Measurements from ENCODE around the gene KCNG2. TPM values are rescaled to one million over a fixed set of nuclear protein-coding genes. Genes with fewer than 3 reads are reported as not detected.

Gene KCNG2
- total and polyA plus RNA-seq, 2 of the 13 experiments (the other 11 are each of a cell fraction or from before 2014, with no cell fraction given) = not detected

DNA sequence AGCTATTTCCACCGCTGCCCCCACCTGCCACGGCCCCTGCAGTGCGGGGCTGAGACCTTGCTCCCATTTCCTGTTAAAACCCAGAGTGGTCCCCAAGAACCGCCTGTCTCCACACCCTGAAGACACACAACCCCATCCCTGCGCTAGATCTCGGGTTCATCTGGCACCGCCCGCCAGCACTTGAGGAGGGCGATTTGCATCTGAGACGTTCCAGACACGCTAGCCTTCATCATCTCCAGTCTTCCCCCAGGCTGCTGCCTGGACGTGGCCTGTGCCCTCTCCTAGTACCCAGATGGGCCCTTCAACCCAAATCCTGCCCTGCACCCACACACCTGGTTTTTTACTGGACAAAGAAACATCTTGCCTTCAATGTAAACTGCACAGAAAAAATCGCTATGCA lies 103.9 kb downstream of the KCNG2 start:
- intact Hi-C loops (cut with micrococcal nuclease; ENCODE audit: unreplicated experiment) = no loop called here
- Histone ChIP-seq H3K27ac (ENCODE audit: extremely low read length, insufficient read depth, low read length) (no peak overlapping the region), H3K4me2 (ENCODE audit: low read depth, low read length) (no peak overlapping the region), H3K9me3 (ENCODE audit: low read length) (peaks cover 13% of the 10 kb centered on the region), H2AFZ (ENCODE audit: low read length) (no peak overlapping the region), H3K4me3 (replicated peaks in 1 of 3; ENCODE audit: insufficient read depth in 1 of 3, low read depth in 2 of 3, low read length in 3 of 3) (no peak overlapping the region), H3K27me3 (ENCODE audit: control insufficient read depth in 1 of 2, insufficient read depth in 2 of 2, low read length in 2 of 2) (no peaks in the 10 kb centered on the region), H3K79me2 (ENCODE audit: insufficient read depth, low read length) (no peaks in the 10 kb centered on the region), H3K4me1 (ENCODE audit: insufficient read depth, low read length) (no peaks in the 10 kb centered on the region), H3K9ac (ENCODE audit: insufficient read depth, low read depth, low read length) (no peak overlapping the region), H4K20me1 (ENCODE audit: insufficient read depth, low read length) (peaks cover 9% of the 10 kb centered on the region; the same call in 1 of the 2 replicates), H3K36me3 (replicated peaks in 1 of 2; ENCODE audit: control insufficient read depth in 1 of 2, insufficient read depth in 2 of 2, low read length in 2 of 2) (peaks cover 2 to 3% of the 10 kb centered on the region in 2 experiments; a peak in 2 of 5 replicates)
- 0 out of 4 replicates have a peak, but pooled peaks of 1 of the 2 experiments have one; percentile 19 for TF ChIP-seq POLR2A (IDR thresholded peaks at IDR 0.05; ENCODE audit: insufficient read depth in 1 of 2, low read depth in 2 of 2, low read length in 2 of 2)
- no peak for TF ChIP-seq ZNF510 (CRISPR knock-in tag; IDR thresholded peaks at IDR 0.05; ENCODE audit: low read depth)
- ChIA-PET POLR2A (no interaction called here), CTCF (ENCODE audit: low intra/inter-chr PET ratio, low total read pairs) (no interaction called here)
- no TSS peak for BruUV-seq (replicated peaks)
- FAIRE-seq = no peak
- in situ Hi-C loops (cut with HindIII; ENCODE audit: extremely low pct_ligation_motif_present, low pct_unique_long_range_greater_than_20kb) = no loop called here
- 92% methylated on average over 13 of the region's 13 CpGs for WGBS (ENCODE audit: low lambda C conversion rate)
- no peak for ATAC-seq
- no peak for DNase-seq (ENCODE audit: low spot score)

DNA sequence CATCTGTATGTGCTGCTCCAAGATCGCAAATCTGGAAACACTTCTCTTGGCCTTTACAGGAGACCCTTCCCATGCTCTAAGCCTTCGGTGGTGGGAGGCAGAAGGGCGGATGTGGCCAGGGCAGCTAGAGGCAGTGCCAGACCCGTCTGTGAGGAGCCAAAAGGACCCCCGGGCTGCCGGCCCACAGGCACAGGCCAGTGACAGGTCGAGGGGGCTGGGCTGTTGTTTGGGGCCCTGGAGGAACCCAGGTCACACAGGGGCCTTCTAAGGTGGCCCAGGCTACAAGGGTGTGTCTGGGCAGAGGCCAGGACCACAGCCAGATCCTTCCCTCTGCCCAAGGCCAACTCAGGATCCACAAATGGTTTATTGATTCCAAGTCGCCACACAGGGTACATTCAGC lies 104.3 kb downstream of the KCNG2 start:
- Histone ChIP-seq H3K79me2 (ENCODE audit: insufficient read depth, low read length) (no peaks in the 10 kb centered on the region), H3K4me2 (ENCODE audit: low read depth, low read length) (no peak overlapping the region), H3K4me3 (replicated peaks in 1 of 3; ENCODE audit: insufficient read depth in 1 of 3, low read depth in 2 of 3, low read length in 3 of 3) (no peak overlapping the region), H3K4me1 (ENCODE audit: insufficient read depth, low read length) (no peaks in the 10 kb centered on the region), H3K27ac (ENCODE audit: extremely low read length, insufficient read depth, low read length) (no peak overlapping the region), H3K36me3 (replicated peaks in 1 of 2; ENCODE audit: control insufficient read depth in 1 of 2, insufficient read depth in 2 of 2, low read length in 2 of 2) (peaks cover 3 to 5% of the 10 kb centered on the region in 2 experiments; a peak in 2 of 5 replicates), H3K27me3 (ENCODE audit: control insufficient read depth in 1 of 2, insufficient read depth in 2 of 2, low read length in 2 of 2) (no peaks in the 10 kb centered on the region), H2AFZ (ENCODE audit: low read length) (no peak overlapping the region), H4K20me1 (ENCODE audit: insufficient read depth, low read length) (peaks cover 9% of the 10 kb centered on the region; the same call in 1 of the 2 replicates), H3K9me3 (ENCODE audit: low read length) (peaks cover 9% of the 10 kb centered on the region), H3K9ac (ENCODE audit: insufficient read depth, low read depth, low read length) (no peak overlapping the region)
- no TSS peak for BruUV-seq (replicated peaks)
- no peak for FAIRE-seq
- no peak for TF ChIP-seq PLRG1 (conservative IDR thresholded peaks at IDR 0.05)
- TF ChIP-seq HOXA9 (CRISPR knock-in tag; IDR thresholded peaks at IDR 0.05; ENCODE audit: borderline replicate concordance) = no peak
- TF ChIP-seq ZBTB21 (CRISPR knock-in tag; IDR thresholded peaks at IDR 0.05) = no peak
- TF ChIP-seq ATF7-NPFF (CRISPR knock-in tag; IDR thresholded peaks at IDR 0.05; ENCODE audit: low read depth) = no peak
- TF ChIP-seq ARID2 (CRISPR knock-in tag; IDR thresholded peaks at IDR 0.05; ENCODE audit: borderline replicate concordance) = no peak
- no peak for ATAC-seq
- ChIA-PET CTCF (ENCODE audit: low intra/inter-chr PET ratio, low total read pairs) (no interaction called here), POLR2A (no interaction called here)
- intact Hi-C loops (cut with micrococcal nuclease; ENCODE audit: unreplicated experiment) = no loop called here
- no peak for DNase-seq (ENCODE audit: low spot score)
- in situ Hi-C loops (cut with HindIII; ENCODE audit: extremely low pct_ligation_motif_present, low pct_unique_long_range_greater_than_20kb) = no loop called here
- 92% methylated on average over 7 of the region's 8 CpGs for WGBS (ENCODE audit: low lambda C conversion rate)

All from HepG2 (cell line).